K562 (cell line): Measurements from ENCODE around the gene ZBTB20. TPM values are rescaled to one million over a fixed set of nuclear protein-coding genes. Genes with fewer than 3 reads are reported as not detected.

ENCODE experiments used
- ATAC-seq: fragments of 200-7000 bp; cut with Tn5 transposase; 3 replicates; pipeline ENCODE4 v1.9.1; 2020; ENCODE audit warnings: moderate library complexity
- BruUV-seq: library from RNA; stranded (reverse); fragments of 400-500 nt; replicated peaks from 2 replicates; lab custom pipeline; 2021; lab: Mats Ljungman, UMichigan
- CTCF ChIA-PET: fragments of 300-600 bp; formaldehyde crosslinking; extraction: SDS; loops from one replicate; lab custom pipeline; 2021; ENCODE audit warnings: low intra/inter-chr PET ratio; lab: Yijun Ruan, JAX
- POLR2A ChIA-PET: fragments of 300-600, 350-650 bp; sonication (Branson Sonifier 250); formaldehyde crosslinking; extraction: SDS; loops from one replicate; lab custom pipeline; 2021; ENCODE audit warnings: antibody characterized with exemption, inconsistent platforms; lab: Yijun Ruan, JAX
- DNase-seq, 4 experiments: peaks; one replicate each; pipeline versions ENCODE4 v3.0.0 to v3.0.0-alpha.2; 2011 to 2018; ENCODE audit warnings: low spot score in 3 of 4, mixed read lengths in 3 of 4; ENCODE audit errors: extremely low read depth in 1 of 4
- FAIRE-seq: peaks from 2 replicates; lab custom pipeline; 2011; peaks lifted over from hg19 to GRCh38; lab: Jason Lieb, UNC
- H2AFZ ChIP-seq: 2 replicates; pipeline ENCODE4 v1.6.0; 2011; ENCODE audit warnings: low read depth, low read length, control low read depth, inconsistent platforms
- H3K27ac ChIP-seq: fragments of 200-600 bp; 3 replicates; pipeline ENCODE4 v1.8.0; 2011; ENCODE audit warnings: low read depth, mild to moderate bottlenecking, control low read depth, inconsistent platforms, low read length, moderate library complexity, mixed read lengths; ENCODE audit errors: extremely low read depth
- H3K27me3 ChIP-seq, 2 experiments: fragments of 300-600 bp in 1 of 2; 2 replicates in 1 of 2; 3 replicates in 1 of 2; pipeline versions ENCODE4 v1.6.0 to v1.8.0; 2011; ENCODE audit warnings: inconsistent platforms in 2 of 2, low read length in 2 of 2, mild to moderate bottlenecking in 1 of 2, mixed read lengths in 1 of 2, moderate library complexity in 1 of 2; ENCODE audit not compliant: control insufficient read depth in 2 of 2, insufficient read depth in 2 of 2
- H3K36me3 ChIP-seq: fragments of 300-600 bp; 3 replicates; pipeline ENCODE4 v1.8.0; 2011; ENCODE audit warnings: mild to moderate bottlenecking, low read length, inconsistent platforms; ENCODE audit not compliant: control insufficient read depth, insufficient read depth
- H3K4me1 ChIP-seq, 2 experiments: fragments of 200-600 bp in 1 of 2; replicated peaks in 1 of 2; 2 replicates in 1 of 2; 3 replicates in 1 of 2; pipeline versions ENCODE4 v1.5.1 to v1.8.0; 2011; ENCODE audit warnings: inconsistent platforms in 2 of 2, low read length in 2 of 2, mild to moderate bottlenecking in 1 of 2, mixed read lengths in 1 of 2, moderate library complexity in 1 of 2; ENCODE audit not compliant: control insufficient read depth in 2 of 2, insufficient read depth in 2 of 2
- H3K4me2 ChIP-seq: 2 replicates; pipeline ENCODE4 v1.6.1; 2011; ENCODE audit warnings: low read length, control low read depth, inconsistent platforms, mixed read lengths; ENCODE audit not compliant: insufficient read depth
- H3K4me3 ChIP-seq: fragments of 200-600 bp; sonication (generic), shearing (Covaris generic); 2 replicates; pipeline ENCODE4 v1.5.1; 2016; ENCODE audit warnings: control low read depth, inconsistent platforms
- H3K79me2 ChIP-seq: fragments of 200-600 bp; 3 replicates; pipeline ENCODE4 v1.8.0; 2011; ENCODE audit warnings: low read length, inconsistent platforms; ENCODE audit not compliant: control insufficient read depth, insufficient read depth
- H3K9ac ChIP-seq, 2 experiments: 2 replicates each; pipeline versions ENCODE4 v1.6.0 to v1.6.1; 2011; ENCODE audit warnings: low read depth in 2 of 2, low read length in 2 of 2, control low read depth in 1 of 2, inconsistent platforms in 1 of 2, mild to moderate bottlenecking in 1 of 2, mixed read lengths in 1 of 2; ENCODE audit not compliant: insufficient read depth in 1 of 2
- H3K9me1 ChIP-seq: one replicate; pipeline ENCODE4 v1.6.0; 2011; ENCODE audit warnings: inconsistent platforms, mild to moderate bottlenecking, low read length, moderate library complexity; ENCODE audit not compliant: control insufficient read depth, insufficient read depth
- H3K9me3 ChIP-seq: replicated peaks from 2 replicates; pipeline ENCODE4 v1.5.1; 2011; ENCODE audit warnings: low read depth, low read length, inconsistent platforms; ENCODE audit not compliant: control insufficient read depth, insufficient read depth
- H4K20me1 ChIP-seq: replicated peaks from 2 replicates; pipeline ENCODE4 v1.6.1; 2011; ENCODE audit warnings: low read length, inconsistent platforms, mixed read lengths; ENCODE audit not compliant: control insufficient read depth, insufficient read depth
- HSF4 ChIP-seq: fragments of 250-450 bp; sonication (Bioruptor Pico); IDR thresholded peaks from 2 replicates; pipeline ENCODE4 v2.1.2; 2022; ENCODE audit warnings: mild to moderate bottlenecking, moderate library complexity, borderline replicate concordance
- WGBS: fragments of 100-300 bp; shearing (Covaris generic); methylation state at CpG from one replicate; pipeline ENCODE4 v1.1.6; 2016; ENCODE audit warnings: low coverage, mixed read lengths; ENCODE audit not compliant: insufficient coverage; ENCODE audit errors: missing lambda C conversion rate; 5-methylcytosine and 5-hydroxymethylcytosine counted together
- in situ Hi-C: fragments of 300-500 bp; cut with MboI; formaldehyde crosslinking; loops from 4 replicates; pipeline ENCODE4 v1.15.0; 2018; ENCODE audit warnings: inconsistent platforms, mixed read lengths
- intact Hi-C: fragments of 100-400 bp; cut with micrococcal nuclease; formaldehyde crosslinking; loops from 2 replicates; pipeline ENCODE4 v1.14.2; 2022
- polyA plus RNA-seq, 8 experiments: library from polyadenylated mRNA; depleted of rRNA in 4 of 8; stranded (reverse) in 5 of 8; unstranded in 3 of 8; fragments of >200 nt; fragmentation: Nextera tagmentation in 2 of 8; fragmentation: Illumina TruSeq in 1 of 8; extraction: Ambion mirVana in 2 of 8; extraction: Trizol in 1 of 8; gene quantifications; 2 replicates each; pipeline versions ENCODE4 v1.2.1 to v1.2.3, GENCODE V29; 2011 to 2014; ENCODE audit warnings: inconsistent platforms in 1 of 8, missing spikeins in 1 of 8
- total RNA-seq, 7 experiments: library from RNA; depleted of rRNA in 6 of 7; stranded (reverse); fragments of >200 nt in 6 of 7; fragmentation: Illumina TruSeq in 2 of 7; extraction: Trizol in 2 of 7; gene quantifications; 2 replicates each; pipeline versions ENCODE4 v1.2.1 to v1.2.3, GENCODE V29; 2011 to 2021; ENCODE audit warnings: low replicate concordance in 1 of 7
- TF ChIP-seq, protein P1 (sequence below): fragments of 250-450 bp; sonication (Bioruptor Pico); IDR thresholded peaks from 2 replicates; pipeline ENCODE4 v1.5.0; 2020; ENCODE audit warnings: mild to moderate bottlenecking

The ZBTB20 gene
- total and polyA plus RNA-seq, 9 of the 15 experiments (the other 6 are each of a cell fraction or from before 2014, with no cell fraction given): 0.17 to 1.7 (median 0.45) TPM

GRCh38 chr3:114331007-114331406 lies 816.1 kb downstream of the ZBTB20 start:
- POLR2A ChIA-PET: no interaction called here
- no peak for ATAC-seq
- TF ChIP-seq, protein P1, sequence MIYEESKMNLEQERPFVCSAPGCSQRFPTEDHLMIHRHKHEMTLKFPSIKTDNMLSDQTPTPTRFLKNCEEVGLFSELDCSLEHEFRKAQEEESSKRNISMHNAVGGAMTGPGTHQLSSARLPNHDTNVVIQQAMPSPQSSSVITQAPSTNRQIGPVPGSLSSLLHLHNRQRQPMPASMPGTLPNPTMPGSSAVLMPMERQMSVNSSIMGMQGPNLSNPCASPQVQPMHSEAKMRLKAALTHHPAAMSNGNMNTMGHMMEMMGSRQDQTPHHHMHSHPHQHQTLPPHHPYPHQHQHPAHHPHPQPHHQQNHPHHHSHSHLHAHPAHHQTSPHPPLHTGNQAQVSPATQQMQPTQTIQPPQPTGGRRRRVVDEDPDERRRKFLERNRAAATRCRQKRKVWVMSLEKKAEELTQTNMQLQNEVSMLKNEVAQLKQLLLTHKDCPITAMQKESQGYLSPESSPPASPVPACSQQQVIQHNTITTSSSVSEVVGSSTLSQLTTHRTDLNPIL (CRISPR knock-in tag): no peak
- TF ChIP-seq, all 486 proteins: peak for 0
- WGBS: 0% methylated on average over 1 of the region's 2 CpGs
- H3K4me3 ChIP-seq: no peak overlapping the region
- BruUV-seq: no TSS peak
- FAIRE-seq (no peak), DNase-seq (no peak)
- H3K4me2 ChIP-seq: no peak overlapping the region
- no peaks in the 10 kb centered on the region for H3K4me1 ChIP-seq
- H4K20me1 ChIP-seq: no peaks in the 10 kb centered on the region
- intact Hi-C loops: no loop called here
- no peaks in the 10 kb centered on the region for H3K9me1 ChIP-seq
- H3K9ac ChIP-seq: no peak overlapping the region
- H3K36me3 ChIP-seq: no peaks in the 10 kb centered on the region
- H2AFZ ChIP-seq: no peak overlapping the region
- in situ Hi-C loops: no loop called here
- CTCF ChIA-PET: no interaction called here
- no peaks in the 10 kb centered on the region for H3K27me3 ChIP-seq
- no peaks in the 10 kb centered on the region for H3K9me3 ChIP-seq
- H3K27ac ChIP-seq: no peak overlapping the region
- no peaks in the 10 kb centered on the region for H3K79me2 ChIP-seq

GRCh38 chr3:114329823-114330222 lies 817.3 kb downstream of the ZBTB20 start:
- H3K9me1 ChIP-seq: no peaks in the 10 kb centered on the region
- in situ Hi-C loops (no loop called here), intact Hi-C loops (no loop called here)
- H3K36me3 ChIP-seq: no peaks in the 10 kb centered on the region
- TF ChIP-seq HSF4 (CRISPR knock-in tag): no peak
- H3K4me3 ChIP-seq: no peak overlapping the region
- no peaks in the 10 kb centered on the region for H3K4me1 ChIP-seq
- no peaks in the 10 kb centered on the region for H3K79me2 ChIP-seq
- H3K9ac ChIP-seq: no peak overlapping the region
- no peaks in the 10 kb centered on the region for H3K9me3 ChIP-seq
- H2AFZ ChIP-seq: no peak overlapping the region
- H3K27me3 ChIP-seq: no peaks in the 10 kb centered on the region
- ChIA-PET POLR2A (no interaction called here), CTCF (no interaction called here)
- no TSS peak for BruUV-seq
- FAIRE-seq (no peak), DNase-seq (no peak), ATAC-seq (no peak)
- H3K27ac ChIP-seq: no peak overlapping the region
- H3K4me2 ChIP-seq: no peak overlapping the region
- WGBS: 5% methylated on average over 2 of the region's 2 CpGs
- H4K20me1 ChIP-seq: no peaks in the 10 kb centered on the region
